H1 (cell line): ENCODE data around the gene SLC1A7. TPM values are rescaled to one million over a fixed set of nuclear protein-coding genes. Genes with fewer than 3 reads are reported as not detected.

ENCODE experiments used
- CTBP2 ChIP-seq: IDR thresholded peaks from 2 replicates; pipeline ENCODE4 v1.7.0; 2011; ENCODE audit warnings: borderline replicate concordance, mild to moderate bottlenecking, moderate library complexity, mixed read lengths, low read length; ENCODE audit not compliant: insufficient read depth, insufficient read length
- FOSL1 ChIP-seq: IDR thresholded peaks from 2 replicates; pipeline ENCODE4 v1.6.1; 2011; ENCODE audit warnings: mild to moderate bottlenecking, low read depth, low read length, moderate library complexity; ENCODE audit not compliant: insufficient read depth
- polyA plus RNA-seq, 7 experiments: library from polyadenylated mRNA; depleted of rRNA in 3 of 7; stranded (reverse) in 5 of 7; unstranded in 2 of 7; fragments of >200 nt in 5 of 7; fragments of 200-250 nt in 2 of 7; gene quantifications; 1 replicate in 5 of 7; 2 replicates in 1 of 7; 4 replicates in 1 of 7; pipeline versions ENCODE4 v1.2.1 to v1.2.3, GENCODE V29; 2011 to 2013; ENCODE audit warnings: missing spikeins in 2 of 7, mixed read lengths in 2 of 7
- total RNA-seq: library from RNA; stranded (reverse); fragmentation: NEBNext Ultra II Directional; extraction: Animal tissue kit (Norgen Biotek cat#: 25700); gene quantifications from 2 replicates; pipeline ENCODE4 v1.2.1, GENCODE V29; 2021
- TF ChIP-seq, protein P1 (sequence below): IDR thresholded peaks from 2 replicates; pipeline ENCODE4 v1.6.1; 2011; ENCODE audit warnings: low read depth, mild to moderate bottlenecking, low read length; ENCODE audit not compliant: insufficient read depth

SLC1A7 gene
- total and polyA plus RNA-seq, 2 of the 8 experiments (the other 6 are each of a cell fraction or from before 2014, with no cell fraction given) = not detected

DNA sequence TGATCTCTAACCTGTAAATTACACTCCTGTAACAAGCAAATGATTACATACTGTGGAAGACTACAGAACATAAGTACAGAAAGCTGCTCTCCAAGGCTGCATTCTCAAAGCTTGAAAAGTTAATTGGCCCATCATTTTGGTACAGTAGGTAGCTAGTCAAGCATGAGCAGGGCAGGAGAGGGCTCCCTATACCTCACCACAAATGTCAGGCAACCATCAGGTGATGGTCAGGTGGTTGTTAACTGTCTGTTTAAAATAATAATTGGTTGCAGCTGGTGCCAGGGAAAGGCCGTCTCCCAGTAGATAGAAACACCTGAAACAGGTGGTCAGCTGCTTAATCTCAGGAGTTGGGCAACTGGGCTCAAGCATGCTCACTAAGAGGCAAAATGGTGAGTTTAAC, 13.1 kb upstream of the SLC1A7 start (continued):
- TF ChIP-seq, protein P1, sequence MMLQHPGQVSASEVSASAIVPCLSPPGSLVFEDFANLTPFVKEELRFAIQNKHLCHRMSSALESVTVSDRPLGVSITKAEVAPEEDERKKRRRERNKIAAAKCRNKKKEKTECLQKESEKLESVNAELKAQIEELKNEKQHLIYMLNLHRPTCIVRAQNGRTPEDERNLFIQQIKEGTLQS = no peak
- TF ChIP-seq CTBP2 (no peak), FOSL1 (no peak)
